ENCODE results near the gene NRDE2. TPM values are rescaled to one million over a fixed set of nuclear protein-coding genes. Genes with fewer than 3 reads are reported as not detected.

Gene NRDE2
- total RNA-seq, 1 donor from 2014 or later, result 10.2 TPM

DNA sequence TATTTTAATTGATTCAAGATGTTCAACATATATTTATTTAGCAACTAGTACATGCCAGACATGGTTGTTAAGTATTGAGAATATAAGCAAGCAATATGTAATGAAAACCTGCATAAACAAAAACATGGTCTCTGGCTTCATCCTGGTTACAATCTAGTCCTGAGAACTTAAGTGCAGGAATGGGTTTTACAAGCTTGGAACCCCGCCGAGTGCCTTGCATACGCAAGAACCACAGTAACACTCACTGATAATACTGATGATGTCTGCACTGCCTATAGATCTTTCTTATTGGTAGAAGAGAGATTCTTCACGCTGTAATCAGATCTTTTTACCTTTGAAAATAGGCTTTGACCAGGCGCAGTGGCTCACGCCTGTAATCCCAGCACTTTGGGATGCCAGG lies 42.1 kb upstream of the NRDE2 start:
- no peaks in the 10 kb centered on the region for H3K9me3 ChIP-seq (ENCODE audit: low read depth)
- H3K36me3 ChIP-seq, result no peaks in the 10 kb centered on the region
- H3K4me2 ChIP-seq, result no peak overlapping the region
- no peak overlapping the region for H3K27ac ChIP-seq
- no peak overlapping the region for H3K27ac Mint-ChIP-seq
- no peaks in the 10 kb centered on the region for H3K27me3 Mint-ChIP-seq (ENCODE audit: insufficient read depth, low read depth)
- H3K4me1 Mint-ChIP-seq, result no peaks in the 10 kb centered on the region
- H3K4me3 ChIP-seq, result no peak overlapping the region
- H3K9me3 Mint-ChIP-seq, result no peaks in the 10 kb centered on the region
- H4K20me1 ChIP-seq (ENCODE audit: low read depth), result no peaks in the 10 kb centered on the region
- no peaks in the 10 kb centered on the region for H3K27me3 ChIP-seq
- H3K4me1 ChIP-seq, result no peaks in the 10 kb centered on the region
- H3K79me2 ChIP-seq (ENCODE audit: low read depth), result no peaks in the 10 kb centered on the region
- no peak for DNase-seq (ENCODE audit: low spot score)
- H3K4me3 Mint-ChIP-seq, result no peak overlapping the region
- TF ChIP-seq, protein P1, sequence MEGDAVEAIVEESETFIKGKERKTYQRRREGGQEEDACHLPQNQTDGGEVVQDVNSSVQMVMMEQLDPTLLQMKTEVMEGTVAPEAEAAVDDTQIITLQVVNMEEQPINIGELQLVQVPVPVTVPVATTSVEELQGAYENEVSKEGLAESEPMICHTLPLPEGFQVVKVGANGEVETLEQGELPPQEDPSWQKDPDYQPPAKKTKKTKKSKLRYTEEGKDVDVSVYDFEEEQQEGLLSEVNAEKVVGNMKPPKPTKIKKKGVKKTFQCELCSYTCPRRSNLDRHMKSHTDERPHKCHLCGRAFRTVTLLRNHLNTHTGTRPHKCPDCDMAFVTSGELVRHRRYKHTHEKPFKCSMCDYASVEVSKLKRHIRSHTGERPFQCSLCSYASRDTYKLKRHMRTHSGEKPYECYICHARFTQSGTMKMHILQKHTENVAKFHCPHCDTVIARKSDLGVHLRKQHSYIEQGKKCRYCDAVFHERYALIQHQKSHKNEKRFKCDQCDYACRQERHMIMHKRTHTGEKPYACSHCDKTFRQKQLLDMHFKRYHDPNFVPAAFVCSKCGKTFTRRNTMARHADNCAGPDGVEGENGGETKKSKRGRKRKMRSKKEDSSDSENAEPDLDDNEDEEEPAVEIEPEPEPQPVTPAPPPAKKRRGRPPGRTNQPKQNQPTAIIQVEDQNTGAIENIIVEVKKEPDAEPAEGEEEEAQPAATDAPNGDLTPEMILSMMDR (IDR thresholded peaks at IDR 0.05), result no peak
- TF ChIP-seq EZH2phosphoT487 (IDR thresholded peaks at IDR 0.05) (no peak), EZH2 (IDR thresholded peaks at IDR 0.05) (no peak)
- H3K36me3 Mint-ChIP-seq, result no peaks in the 10 kb centered on the region
- no peak overlapping the region for H2AFZ ChIP-seq (replicated peaks)
- no peaks in the 10 kb centered on the region for H3F3A ChIP-seq (ENCODE audit: low read depth)
- H3K9ac ChIP-seq, result no peak overlapping the region

DNA sequence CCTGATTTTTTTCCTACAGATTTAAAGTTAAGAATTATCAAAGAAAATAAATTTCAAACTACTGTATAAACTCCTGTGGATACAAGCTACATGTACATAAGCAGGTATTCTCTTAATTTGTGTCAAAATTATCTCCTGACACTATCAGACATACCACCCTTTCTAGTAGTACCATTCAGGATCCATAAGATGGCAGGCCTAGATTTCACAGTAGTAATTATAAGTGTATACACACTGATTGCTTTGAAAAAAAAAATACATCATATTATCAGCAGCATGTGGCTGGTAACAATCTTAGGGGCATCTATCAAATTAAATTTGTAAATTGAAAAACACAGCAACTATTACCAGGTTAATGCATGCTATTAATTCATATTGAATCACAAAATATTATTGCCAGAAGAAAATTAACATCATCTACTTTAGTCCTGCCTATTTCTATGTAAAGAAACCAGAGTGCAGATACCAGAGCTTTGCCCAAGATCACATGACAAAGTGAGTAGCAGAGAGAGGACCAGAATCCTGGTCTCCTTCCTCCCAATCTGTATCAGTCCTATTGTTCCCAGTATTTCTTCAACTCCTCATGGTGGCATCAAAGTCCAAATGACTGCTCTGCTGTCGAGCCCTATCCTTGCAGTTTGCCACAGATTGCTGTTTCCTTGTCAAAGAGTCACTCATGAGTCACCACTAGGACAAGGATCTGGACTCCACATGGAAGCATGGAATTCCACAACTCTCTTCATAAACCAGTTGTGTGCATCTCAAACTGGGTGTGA lies 37.4 kb upstream of the NRDE2 start:
- no peak overlapping the region for H3K4me2 ChIP-seq
- no peak overlapping the region for H3K4me3 Mint-ChIP-seq

DNA sequence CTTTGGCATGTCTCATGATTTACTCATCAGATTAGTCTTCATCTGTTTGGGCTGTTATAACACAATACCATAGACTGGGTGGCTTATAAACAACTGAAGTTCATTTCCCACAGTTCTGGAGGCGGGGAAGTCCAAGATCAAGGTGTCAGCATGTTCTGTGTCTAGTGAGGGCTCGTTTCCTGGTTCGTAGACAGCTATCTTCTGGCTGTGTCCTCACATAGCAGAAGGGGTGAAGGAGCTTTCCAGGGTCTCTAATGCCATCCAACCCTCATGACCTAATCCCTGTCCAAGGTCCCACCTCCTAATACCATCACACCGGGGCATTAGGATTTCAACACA lies 30.8 kb upstream of the NRDE2 start:
- Mint-ChIP-seq H3K4me1 (peaks cover 5% of the 10 kb centered on the region), H3K36me3 (no peaks in the 10 kb centered on the region), H3K27me3 (ENCODE audit: insufficient read depth, low read depth) (no peaks in the 10 kb centered on the region), H3K27ac (no peak overlapping the region), H3K4me3 (no peak overlapping the region), H3K9me3 (no peaks in the 10 kb centered on the region)
- Histone ChIP-seq H4K20me1 (ENCODE audit: low read depth) (no peaks in the 10 kb centered on the region), H3K27me3 (no peaks in the 10 kb centered on the region), H3K27ac (no peak overlapping the region), H3K4me3 (no peak overlapping the region), H3K9ac (no peak overlapping the region), H3K9me3 (ENCODE audit: low read depth) (no peaks in the 10 kb centered on the region), H3K4me1 (no peaks in the 10 kb centered on the region), H3K79me2 (ENCODE audit: low read depth) (no peaks in the 10 kb centered on the region), H3F3A (ENCODE audit: low read depth) (no peaks in the 10 kb centered on the region), H3K4me2 (no peak overlapping the region), H2AFZ (replicated peaks) (no peak overlapping the region), H3K36me3 (no peaks in the 10 kb centered on the region)
- TF ChIP-seq EZH2phosphoT487 (IDR thresholded peaks at IDR 0.05) (no peak), EZH2 (IDR thresholded peaks at IDR 0.05) (no peak)
- TF ChIP-seq, protein P1 (IDR thresholded peaks at IDR 0.05), result no peak
- DNase-seq (ENCODE audit: low spot score), result no peak

More for the DNA sequence above, 37.4 kb upstream of the NRDE2 start:
- Histone ChIP-seq H2AFZ (replicated peaks) (no peak overlapping the region), H3F3A (ENCODE audit: low read depth) (no peaks in the 10 kb centered on the region), H4K20me1 (ENCODE audit: low read depth) (no peaks in the 10 kb centered on the region), H3K9ac (no peak overlapping the region), H3K79me2 (ENCODE audit: low read depth) (no peaks in the 10 kb centered on the region), H3K9me3 (ENCODE audit: low read depth) (no peaks in the 10 kb centered on the region), H3K4me1 (no peaks in the 10 kb centered on the region), H3K27ac (no peak overlapping the region), H3K27me3 (no peaks in the 10 kb centered on the region), H3K36me3 (no peaks in the 10 kb centered on the region), H3K4me3 (no peak overlapping the region)
- Mint-ChIP-seq H3K9me3 (no peaks in the 10 kb centered on the region), H3K27ac (no peak overlapping the region), H3K36me3 (no peaks in the 10 kb centered on the region), H3K4me1 (peaks cover 5% of the 10 kb centered on the region), H3K27me3 (ENCODE audit: insufficient read depth, low read depth) (no peaks in the 10 kb centered on the region)
- TF ChIP-seq EZH2phosphoT487 (IDR thresholded peaks at IDR 0.05) (no peak), EZH2 (IDR thresholded peaks at IDR 0.05) (no peak)
- TF ChIP-seq, protein P1 (IDR thresholded peaks at IDR 0.05), result no peak
- no peak for DNase-seq (ENCODE audit: low spot score)
